ENCODE measurements around the gene TIAM2.
"Not testable (repeated sequence)": the region's sequence is repeated elsewhere in the genome, so short reads cannot be mapped to it uniquely, and the experiment has no call there.

Gene TIAM2

DNA sequence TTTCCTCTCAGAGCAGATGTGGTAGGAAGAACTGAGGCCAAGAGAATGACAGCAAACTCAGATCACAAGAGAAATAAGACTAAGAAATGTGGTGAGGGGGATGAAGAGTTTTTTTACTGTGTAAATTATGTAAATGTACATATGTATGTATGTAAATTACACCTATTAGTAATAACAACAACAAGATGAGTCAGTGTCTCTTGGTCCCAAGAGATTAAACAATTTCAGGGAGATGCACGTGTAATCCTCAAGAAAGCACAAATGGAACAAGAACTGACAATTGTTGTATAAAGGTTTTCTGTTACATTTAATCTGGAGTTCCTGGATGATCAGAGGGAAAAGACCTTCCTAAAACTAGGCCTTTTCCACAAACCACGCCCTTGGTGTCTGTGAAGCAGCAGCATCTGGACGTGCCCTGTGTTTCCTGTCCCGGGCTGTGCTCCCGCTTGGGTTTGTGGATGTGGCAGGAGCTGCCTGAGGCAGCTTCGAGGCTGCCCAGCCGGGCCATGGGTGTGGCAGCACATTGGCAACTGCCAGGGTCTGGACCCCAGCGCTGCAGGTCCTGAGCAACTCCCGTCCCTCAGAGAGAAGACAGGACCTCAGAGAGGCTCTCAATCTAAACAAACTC, 269.7 kb downstream of the TIAM2 start:
- H3K4me3 ChIP-seq (ENCODE audit: low read depth, low read length), result no peak overlapping the region
- no peak for TF ChIP-seq CTCF (IDR thresholded peaks at IDR 0.05; ENCODE audit: control insufficient read depth, extremely low read depth, insufficient read depth)
- no peak for DNase-seq (ENCODE audit: low read depth)

DNA sequence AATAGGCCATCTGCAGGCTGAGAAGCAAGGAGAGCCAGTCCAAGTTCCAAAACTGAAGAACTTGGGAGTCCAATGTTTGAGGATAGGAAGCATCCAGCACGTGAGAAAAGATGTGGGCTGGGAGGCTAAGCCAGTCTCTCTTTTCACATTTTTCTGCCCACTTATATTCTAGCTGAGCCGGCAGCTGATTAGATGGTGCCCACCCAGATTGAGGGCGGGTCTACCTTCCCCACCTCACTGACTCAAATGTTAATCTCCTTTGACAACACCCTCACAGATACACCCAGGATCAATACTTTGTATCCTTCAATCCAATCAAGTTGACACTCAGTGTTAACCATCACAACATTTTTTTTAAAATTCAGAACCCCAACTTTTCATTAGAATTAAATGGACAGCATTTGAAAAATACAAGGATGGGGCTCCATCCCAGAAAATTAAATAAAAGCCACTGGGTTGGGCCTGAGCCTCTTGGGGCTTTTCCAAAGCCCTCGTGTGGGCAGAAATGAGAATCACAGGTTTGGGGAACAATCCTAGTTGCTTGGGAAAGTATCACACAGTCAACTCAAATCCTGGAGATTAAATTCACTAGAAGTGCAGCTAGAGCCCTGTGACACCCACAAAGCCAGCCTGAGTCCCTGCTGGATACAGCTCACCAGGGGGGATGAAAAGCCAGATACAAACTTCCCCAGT, 270.9 kb downstream of the TIAM2 start:
- DNase-seq (ENCODE audit: low read depth), result no peak
- H3K4me3 ChIP-seq (ENCODE audit: low read depth, low read length), result no peak overlapping the region
- no peak for TF ChIP-seq CTCF (IDR thresholded peaks at IDR 0.05; ENCODE audit: control insufficient read depth, extremely low read depth, insufficient read depth)

GRCh38 chr6:155267411-155267810, 272.3 kb downstream of the TIAM2 start:
- no peak for DNase-seq (ENCODE audit: low read depth)
- H3K4me3 ChIP-seq (ENCODE audit: low read depth, low read length), result no peak overlapping the region
- TF ChIP-seq CTCF (IDR thresholded peaks at IDR 0.05; ENCODE audit: control insufficient read depth, extremely low read depth, insufficient read depth), result no peak

- not testable (repeated sequence) for H3K4me3 ChIP-seq (ENCODE audit: low read depth, low read length); DNase-seq (ENCODE audit: low read depth)
- peak; percentile 30; the same call in 1 of the 2 replicates for TF ChIP-seq CTCF (IDR thresholded peaks at IDR 0.05; ENCODE audit: control insufficient read depth, extremely low read depth, insufficient read depth)
Observed at GRCh38 chr6:155268088-155268867, 273.2 kb downstream of the TIAM2 start.

DNA sequence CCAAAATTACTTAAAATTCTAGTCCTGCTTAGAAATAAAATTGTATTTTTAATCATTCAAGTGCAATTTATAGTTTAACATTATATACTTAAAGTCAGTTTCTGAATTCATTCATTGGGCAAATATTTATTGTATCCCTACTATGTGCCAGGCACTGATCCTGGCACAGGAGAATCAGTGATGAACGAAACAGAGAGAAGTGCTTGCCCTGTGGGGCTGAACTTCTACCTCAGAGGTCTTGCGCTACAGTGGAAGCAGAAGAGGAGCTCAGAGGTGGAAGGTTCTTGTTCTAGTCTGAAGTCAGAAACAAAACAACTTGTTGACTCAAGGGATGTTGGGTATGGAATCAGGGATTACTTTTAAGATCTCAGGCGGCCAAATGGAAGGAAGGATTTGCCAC, 274.6 kb downstream of the TIAM2 start:
- DNase-seq (ENCODE audit: low read depth), result no peak
- no peak overlapping the region for H3K4me3 ChIP-seq (ENCODE audit: low read depth, low read length)
- TF ChIP-seq CTCF (IDR thresholded peaks at IDR 0.05; ENCODE audit: control insufficient read depth, extremely low read depth, insufficient read depth), result no peak

DNA sequence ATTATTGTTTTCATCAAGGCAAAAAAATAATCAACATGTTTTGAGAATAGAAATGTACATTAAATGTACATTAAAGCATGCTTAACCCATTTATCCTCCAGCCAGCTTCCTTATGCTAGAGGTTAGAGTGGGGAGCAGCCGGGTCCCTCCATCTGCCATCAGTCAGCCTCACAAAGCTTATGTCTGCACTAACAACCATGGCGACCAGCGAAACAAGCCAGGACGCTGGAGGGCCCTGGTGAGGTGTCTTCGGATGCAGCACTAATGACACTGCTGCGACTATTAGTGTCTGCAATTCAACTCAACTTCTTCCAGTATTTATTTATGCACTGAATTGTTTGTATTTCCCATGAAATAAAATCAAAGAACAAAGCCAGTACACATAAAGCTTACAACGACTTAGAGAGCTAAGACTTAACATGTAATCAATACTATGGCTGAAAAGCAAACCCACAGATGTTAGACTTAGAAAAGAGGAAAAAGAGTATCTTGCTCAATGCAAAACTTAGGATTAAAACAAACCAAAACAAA, 275.5 kb downstream of the TIAM2 start:
- peak; percentile 11 for DNase-seq (ENCODE audit: low read depth)
- no peak overlapping the region for H3K4me3 ChIP-seq (ENCODE audit: low read depth, low read length)
- no peak for TF ChIP-seq CTCF (IDR thresholded peaks at IDR 0.05; ENCODE audit: control insufficient read depth, extremely low read depth, insufficient read depth)
